ENCODE results near the gene SNX22.

SNX22 gene

GRCh38 chr15:64146885-64147681, 4.4 kb upstream of the SNX22 start:
- no peaks in the 10 kb centered on the region; the same call in 1 of the 2 replicates for H3K79me2 ChIP-seq (ENCODE audit: low read length)
- H3K27me3 ChIP-seq (ENCODE audit: low read depth, low read length): no peaks in the 10 kb centered on the region
- TF ChIP-seq EZH2phosphoT487 (IDR thresholded peaks at IDR 0.05; ENCODE audit: low read depth) (no peak), CTCF (IDR thresholded peaks at IDR 0.05; ENCODE audit: low read depth, low read length) (no peak)
- H3K9me3 ChIP-seq (ENCODE audit: insufficient read depth, low read length): no peaks in the 10 kb centered on the region
- H3K4me3 ChIP-seq (ENCODE audit: low read length): no peak overlapping the region
- no peak overlapping the region for H3K9ac ChIP-seq (ENCODE audit: low read length)
- no peak overlapping the region for H3K27ac ChIP-seq (ENCODE audit: low read length)
- H3K4me2 ChIP-seq (ENCODE audit: low read length): no peak overlapping the region
- peaks cover 10% of the 10 kb centered on the region for H3K36me3 ChIP-seq (replicated peaks; ENCODE audit: low read depth, low read length)
- no peaks in the 10 kb centered on the region for H4K20me1 ChIP-seq (ENCODE audit: insufficient read depth, low read length)
- H3K4me1 ChIP-seq (ENCODE audit: low read length): peaks cover 52% of the 10 kb centered on the region
- no peak overlapping the region for H2AFZ ChIP-seq (ENCODE audit: low read depth, low read length)

- no peak overlapping the region for H3K27ac ChIP-seq (ENCODE audit: low read length)
- H3K4me2 ChIP-seq (ENCODE audit: low read length): no peak overlapping the region
- H3K9ac ChIP-seq (ENCODE audit: low read length): no peak overlapping the region
- no peak overlapping the region for H3K4me3 ChIP-seq (ENCODE audit: low read length)
- no peak overlapping the region for H2AFZ ChIP-seq (ENCODE audit: low read depth, low read length)
- H3K9me3 ChIP-seq (ENCODE audit: insufficient read depth, low read length): no peaks in the 10 kb centered on the region
- peaks cover 10% of the 10 kb centered on the region for H3K36me3 ChIP-seq (replicated peaks; ENCODE audit: low read depth, low read length)
- no peaks in the 10 kb centered on the region for H4K20me1 ChIP-seq (ENCODE audit: insufficient read depth, low read length)
- no peak for TF ChIP-seq CTCF (IDR thresholded peaks at IDR 0.05; ENCODE audit: low read depth, low read length)
- TF ChIP-seq EZH2phosphoT487 (IDR thresholded peaks at IDR 0.05; ENCODE audit: low read depth): no peak
- no peaks in the 10 kb centered on the region for H3K27me3 ChIP-seq (ENCODE audit: low read depth, low read length)
- H3K79me2 ChIP-seq (ENCODE audit: low read length): no peaks in the 10 kb centered on the region; the same call in 1 of the 2 replicates
- H3K4me1 ChIP-seq (ENCODE audit: low read length): peaks cover 53% of the 10 kb centered on the region
Measured at GRCh38 chr15:64148168-64148567, 3.4 kb upstream of the SNX22 start.

- Histone ChIP-seq H3K9ac (ENCODE audit: low read length) (no peak overlapping the region), H3K9me3 (ENCODE audit: insufficient read depth, low read length) (no peaks in the 10 kb centered on the region), H3K79me2 (ENCODE audit: low read length) (no peaks in the 10 kb centered on the region; the same call in 1 of the 2 replicates), H3K4me3 (ENCODE audit: low read length) (no peak overlapping the region), H2AFZ (ENCODE audit: low read depth, low read length) (no peak overlapping the region), H3K4me2 (ENCODE audit: low read length) (no peak overlapping the region), H3K36me3 (replicated peaks; ENCODE audit: low read depth, low read length) (peaks cover 9% of the 10 kb centered on the region), H3K27ac (ENCODE audit: low read length) (no peak overlapping the region), H4K20me1 (ENCODE audit: insufficient read depth, low read length) (no peaks in the 10 kb centered on the region), H3K27me3 (ENCODE audit: low read depth, low read length) (no peaks in the 10 kb centered on the region), H3K4me1 (ENCODE audit: low read length) (peaks cover 52% of the 10 kb centered on the region)
- TF ChIP-seq EZH2phosphoT487 (IDR thresholded peaks at IDR 0.05; ENCODE audit: low read depth) (no peak), CTCF (IDR thresholded peaks at IDR 0.05; ENCODE audit: low read depth, low read length) (no peak)
Measured at GRCh38 chr15:64148581-64148980, 3.0 kb upstream of the SNX22 start.

GRCh38 chr15:64149424-64149823, 2.1 kb upstream of the SNX22 start:
- H2AFZ ChIP-seq (ENCODE audit: low read depth, low read length): no peak overlapping the region

More at GRCh38 chr15:64149424-64149823, 2.1 kb upstream of the SNX22 start:
- peaks cover 12% of the 10 kb centered on the region for H3K36me3 ChIP-seq (replicated peaks; ENCODE audit: low read depth, low read length)
- no peaks in the 10 kb centered on the region; the same call in 1 of the 2 replicates for H3K79me2 ChIP-seq (ENCODE audit: low read length)
- H3K9ac ChIP-seq (ENCODE audit: low read length): peak overlapping the region; percentile 12; the same call in 1 of the 2 replicates
- H3K4me1 ChIP-seq (ENCODE audit: low read length): peaks cover 47% of the 10 kb centered on the region
- peak overlapping the region; percentile 43 for H3K4me2 ChIP-seq (ENCODE audit: low read length)
- H4K20me1 ChIP-seq (ENCODE audit: insufficient read depth, low read length): peaks cover 8% of the 10 kb centered on the region; the same call in 1 of the 2 replicates
- H3K27ac ChIP-seq (ENCODE audit: low read length): no peak overlapping the region
- no peaks in the 10 kb centered on the region for H3K9me3 ChIP-seq (ENCODE audit: insufficient read depth, low read length)
- no peak for TF ChIP-seq EZH2phosphoT487 (IDR thresholded peaks at IDR 0.05; ENCODE audit: low read depth)
- TF ChIP-seq CTCF (IDR thresholded peaks at IDR 0.05; ENCODE audit: low read depth, low read length): peak; percentile 33
- H3K27me3 ChIP-seq (ENCODE audit: low read depth, low read length): no peaks in the 10 kb centered on the region
- H3K4me3 ChIP-seq (ENCODE audit: low read length): no peak overlapping the region
